Hepatocyte (in vitro differentiated cells): ENCODE results near the gene POLR3K.
"Not testable (repeated sequence)": the region's sequence is repeated elsewhere in the genome, so short reads cannot be mapped to it uniquely, and the experiment has no call there.

ENCODE experiments used
- EZH2 ChIP-seq: fragments of 200-600 bp; sonication (generic); IDR thresholded peaks from 2 replicates; pipeline ENCODE4 v1.6.1; 2016; ENCODE audit warnings: antibody characterized with exemption, mild to moderate bottlenecking, borderline replicate concordance
- EZH2phosphoT487 ChIP-seq: fragments of 200-600 bp; sonication (generic); IDR thresholded peaks from one replicate; pipeline ENCODE4 v1.6.1; 2018; ENCODE audit warnings: antibody characterized with exemption, mild to moderate bottlenecking, low read depth, moderate library complexity; ENCODE audit not compliant: unreplicated experiment, severe bottlenecking
- TF ChIP-seq, protein P1 (sequence below): fragments of 200-600 bp; sonication (generic); IDR thresholded peaks from 2 replicates; pipeline ENCODE4 v1.5.1; 2016; ENCODE audit warnings: antibody characterized with exemption, mild to moderate bottlenecking; ENCODE audit not compliant: poor library complexity

DNA sequence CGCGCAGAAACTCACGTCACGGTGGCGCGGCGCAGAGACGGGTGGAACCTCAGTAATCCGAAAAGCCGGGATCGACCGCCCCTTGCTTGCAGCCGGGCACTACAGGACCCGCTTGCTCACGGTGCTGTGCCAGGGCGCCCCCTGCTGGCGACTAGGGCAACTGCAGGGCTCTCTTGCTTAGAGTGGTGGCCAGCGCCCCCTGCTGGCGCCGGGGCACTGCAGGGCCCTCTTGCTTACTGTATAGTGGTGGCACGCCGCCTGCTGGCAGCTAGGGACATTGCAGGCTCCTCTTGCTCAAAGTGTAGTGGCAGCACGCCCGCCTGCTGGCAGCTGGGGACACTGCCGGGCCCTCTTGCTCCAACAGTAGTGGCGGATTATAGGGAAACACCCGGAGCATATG, 42.6 kb downstream of the POLR3K start:
- TF ChIP-seq, protein P1, sequence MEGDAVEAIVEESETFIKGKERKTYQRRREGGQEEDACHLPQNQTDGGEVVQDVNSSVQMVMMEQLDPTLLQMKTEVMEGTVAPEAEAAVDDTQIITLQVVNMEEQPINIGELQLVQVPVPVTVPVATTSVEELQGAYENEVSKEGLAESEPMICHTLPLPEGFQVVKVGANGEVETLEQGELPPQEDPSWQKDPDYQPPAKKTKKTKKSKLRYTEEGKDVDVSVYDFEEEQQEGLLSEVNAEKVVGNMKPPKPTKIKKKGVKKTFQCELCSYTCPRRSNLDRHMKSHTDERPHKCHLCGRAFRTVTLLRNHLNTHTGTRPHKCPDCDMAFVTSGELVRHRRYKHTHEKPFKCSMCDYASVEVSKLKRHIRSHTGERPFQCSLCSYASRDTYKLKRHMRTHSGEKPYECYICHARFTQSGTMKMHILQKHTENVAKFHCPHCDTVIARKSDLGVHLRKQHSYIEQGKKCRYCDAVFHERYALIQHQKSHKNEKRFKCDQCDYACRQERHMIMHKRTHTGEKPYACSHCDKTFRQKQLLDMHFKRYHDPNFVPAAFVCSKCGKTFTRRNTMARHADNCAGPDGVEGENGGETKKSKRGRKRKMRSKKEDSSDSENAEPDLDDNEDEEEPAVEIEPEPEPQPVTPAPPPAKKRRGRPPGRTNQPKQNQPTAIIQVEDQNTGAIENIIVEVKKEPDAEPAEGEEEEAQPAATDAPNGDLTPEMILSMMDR = peak; percentile 35
- not testable (repeated sequence) for TF ChIP-seq EZH2, EZH2phosphoT487
